Tibial nerve (tissue), 4 donors: ENCODE data around the gene SMAD1.

Experiments
- EP300 ChIP-seq, 2 donors: sonication (generic); formaldehyde crosslinking; IDR thresholded peaks; one replicate each; pipeline ENCODE4 v1.6.1; 2017; ENCODE audit warnings: antibody characterized with exemption in 2 of 2, mild to moderate bottlenecking in 1 of 2
- POLR2A ChIP-seq, 2 donors: fragments of 450-650 bp; IDR thresholded peaks; one replicate each; pipeline ENCODE4 v1.6.1; 2017; ENCODE audit warnings: antibody characterized with exemption in 2 of 2, mild to moderate bottlenecking in 2 of 2, moderate library complexity in 2 of 2
- TF ChIP-seq, protein P1 (sequence below), 5 experiments: fragments of 200-600 bp in 3 of 5; fragments of 450-650 bp in 2 of 5; sonication (generic) in 3 of 5; IDR thresholded peaks; one replicate each; pipeline ENCODE4 v1.5.1; 2016 to 2019; ENCODE audit warnings: antibody characterized with exemption in 5 of 5, mild to moderate bottlenecking in 3 of 5, moderate library complexity in 2 of 5

DNA sequence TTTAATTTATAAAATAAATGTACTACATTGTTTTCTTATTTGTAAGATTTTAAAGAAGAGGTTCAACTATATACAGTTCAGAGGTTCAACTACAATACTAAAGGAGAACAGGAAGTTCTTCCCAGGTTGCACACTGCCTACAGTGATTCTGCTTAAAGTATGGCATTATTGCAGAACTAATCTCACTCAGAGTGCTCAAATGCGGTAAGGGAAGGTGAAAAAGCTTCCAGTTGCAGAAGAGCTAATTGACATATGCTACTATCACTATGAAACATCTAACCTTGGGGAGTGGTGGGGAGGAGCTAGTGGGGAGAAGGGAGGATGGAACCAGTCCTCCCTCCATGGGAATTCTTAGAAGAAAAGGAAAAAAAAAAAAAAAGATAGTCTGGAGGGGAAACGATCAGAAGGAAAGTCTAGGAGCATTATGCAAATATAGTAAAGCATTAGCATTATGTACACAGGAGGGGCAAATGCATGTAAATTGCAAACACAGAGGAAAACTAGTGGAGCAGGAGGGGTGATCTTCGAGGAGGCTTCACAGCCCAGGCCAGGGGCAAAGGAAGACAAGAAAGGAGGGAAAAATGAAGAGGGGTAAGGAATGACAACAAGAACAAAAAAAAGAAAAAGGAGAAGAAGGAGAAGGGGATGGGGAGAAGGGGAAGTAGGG is 105.6 kb downstream of the SMAD1 start:
- TF ChIP-seq, protein P1, sequence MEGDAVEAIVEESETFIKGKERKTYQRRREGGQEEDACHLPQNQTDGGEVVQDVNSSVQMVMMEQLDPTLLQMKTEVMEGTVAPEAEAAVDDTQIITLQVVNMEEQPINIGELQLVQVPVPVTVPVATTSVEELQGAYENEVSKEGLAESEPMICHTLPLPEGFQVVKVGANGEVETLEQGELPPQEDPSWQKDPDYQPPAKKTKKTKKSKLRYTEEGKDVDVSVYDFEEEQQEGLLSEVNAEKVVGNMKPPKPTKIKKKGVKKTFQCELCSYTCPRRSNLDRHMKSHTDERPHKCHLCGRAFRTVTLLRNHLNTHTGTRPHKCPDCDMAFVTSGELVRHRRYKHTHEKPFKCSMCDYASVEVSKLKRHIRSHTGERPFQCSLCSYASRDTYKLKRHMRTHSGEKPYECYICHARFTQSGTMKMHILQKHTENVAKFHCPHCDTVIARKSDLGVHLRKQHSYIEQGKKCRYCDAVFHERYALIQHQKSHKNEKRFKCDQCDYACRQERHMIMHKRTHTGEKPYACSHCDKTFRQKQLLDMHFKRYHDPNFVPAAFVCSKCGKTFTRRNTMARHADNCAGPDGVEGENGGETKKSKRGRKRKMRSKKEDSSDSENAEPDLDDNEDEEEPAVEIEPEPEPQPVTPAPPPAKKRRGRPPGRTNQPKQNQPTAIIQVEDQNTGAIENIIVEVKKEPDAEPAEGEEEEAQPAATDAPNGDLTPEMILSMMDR (IDR thresholded peaks at IDR 0.05), result no peak
- no peak for TF ChIP-seq POLR2A (IDR thresholded peaks at IDR 0.05)
- TF ChIP-seq EP300 (IDR thresholded peaks at IDR 0.05), result no peak
